AG09319 (cell line): ENCODE measurements around the gene CSF3R.

ENCODE experiments used
- DNase-seq: peaks from one replicate; pipeline ENCODE4 v3.0.0-alpha.2; 2010; ENCODE audit warnings: low read depth; ENCODE audit errors: extremely low read depth
- CTCF ChIP-seq: IDR thresholded peaks from 2 replicates; pipeline ENCODE4 v1.5.1; 2011; ENCODE audit warnings: low read depth, mild to moderate bottlenecking, inconsistent platforms, low read length, moderate library complexity

Gene CSF3R

GRCh38 chr1:36442337-36442736 is 40.4 kb downstream of the CSF3R start:
- DNase-seq, result no peak
- no peak for TF ChIP-seq CTCF

DNA sequence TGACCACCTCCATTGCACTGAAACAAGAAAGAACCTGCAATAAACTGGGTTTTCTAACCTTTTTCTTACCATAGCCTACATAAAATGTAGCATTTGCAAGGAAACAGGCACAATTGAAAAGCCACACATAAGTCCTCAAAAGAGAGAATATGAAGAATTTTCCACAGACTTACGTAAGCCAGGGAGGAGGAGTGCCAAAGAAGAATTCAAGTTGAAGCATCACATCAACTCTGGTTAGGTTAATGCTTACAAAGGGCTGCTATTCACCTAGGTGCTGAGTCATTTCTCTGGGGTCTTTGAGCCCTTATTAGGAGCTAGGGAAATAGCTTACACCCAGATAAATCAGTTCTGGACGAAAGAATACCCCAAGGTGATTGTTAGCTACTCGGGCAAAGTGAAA is 42.1 kb downstream of the CSF3R start:
- TF ChIP-seq CTCF, result no peak
- no peak for DNase-seq

DNA sequence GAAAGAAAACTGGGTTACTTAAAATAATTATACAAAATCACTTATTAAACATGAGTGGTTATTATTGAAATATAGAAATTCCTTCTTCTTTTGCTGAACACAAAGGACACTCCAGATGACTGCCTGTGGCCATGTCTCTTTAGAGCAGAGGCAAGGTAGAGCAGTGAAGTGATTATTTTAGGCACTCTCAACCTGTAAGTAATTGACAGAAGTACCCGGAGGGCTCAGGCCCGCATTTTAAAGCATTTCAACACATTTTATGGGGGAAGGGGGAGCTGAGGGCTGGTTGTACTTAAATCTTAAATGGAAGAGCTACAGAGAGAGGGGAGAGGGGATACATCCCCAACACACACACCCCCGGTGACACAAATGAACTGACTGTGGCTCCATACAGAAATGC is 42.7 kb downstream of the CSF3R start:
- DNase-seq, result no peak
- no peak for TF ChIP-seq CTCF

DNA sequence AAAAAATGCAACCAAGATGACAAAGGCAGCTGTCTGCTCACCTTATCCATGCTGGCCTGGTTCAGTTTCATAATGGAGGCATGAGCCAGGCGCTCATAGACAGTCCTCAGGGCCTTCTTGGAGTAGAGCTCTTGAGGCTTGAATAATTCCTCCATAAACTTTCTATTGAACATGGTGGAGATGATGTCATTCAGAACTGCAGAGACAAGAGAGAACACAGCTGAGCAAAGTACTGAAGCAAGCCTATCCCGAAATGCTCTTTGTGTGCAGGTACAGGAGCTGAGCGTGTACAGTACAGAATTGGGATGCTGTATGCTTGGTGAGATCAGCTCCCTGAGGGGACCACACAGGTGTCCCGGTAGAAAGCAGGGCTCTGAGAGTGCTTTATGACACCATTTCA is 44.0 kb downstream of the CSF3R start:
- no peak for TF ChIP-seq CTCF
- no peak for DNase-seq

- no peak for DNase-seq
- TF ChIP-seq CTCF, result no peak
These were observed 45.9 kb downstream of the CSF3R start for GRCh38 chr1:36436821-36437220.

DNA sequence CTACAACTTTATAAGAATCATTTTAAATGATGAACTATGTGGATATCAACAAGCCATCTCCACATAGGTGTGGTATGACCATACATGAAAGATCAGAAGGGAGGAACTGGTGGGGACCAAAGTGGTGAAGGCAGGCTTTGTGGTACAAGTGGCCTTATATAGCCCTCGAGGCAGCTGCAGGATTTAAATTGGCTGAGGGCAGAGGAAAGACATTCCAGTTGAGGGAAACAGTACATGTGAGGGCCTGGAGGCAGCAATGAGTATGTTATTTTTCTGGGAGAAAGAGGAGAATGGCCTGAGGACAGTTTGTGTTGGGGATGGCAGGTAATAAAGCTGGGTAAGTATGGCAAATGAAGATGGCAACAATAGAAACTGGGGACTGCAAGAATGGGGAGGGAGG is 49.6 kb downstream of the CSF3R start:
- no peak for DNase-seq
- no peak for TF ChIP-seq CTCF

GRCh38 chr1:36432616-36433015 is 50.1 kb downstream of the CSF3R start:
- no peak for TF ChIP-seq CTCF

More at GRCh38 chr1:36432616-36433015, 50.1 kb downstream of the CSF3R start:
- DNase-seq, result no peak
